ENCODE measurements around the gene NMD3.
"Not testable (repeated sequence)": the region's sequence is repeated elsewhere in the genome, so short reads cannot be mapped to it uniquely, and the experiment has no call there.

NMD3 gene

GRCh38 chr3:161220850-161221753 lies at the start of gene NMD3:
NMD3 (plus strand) TSS chr3:161221311; CDS start chr3:161222014, 703 bp downstream.
- peak; percentile 52 to 95 (median 86) for DNase-seq

DNA sequence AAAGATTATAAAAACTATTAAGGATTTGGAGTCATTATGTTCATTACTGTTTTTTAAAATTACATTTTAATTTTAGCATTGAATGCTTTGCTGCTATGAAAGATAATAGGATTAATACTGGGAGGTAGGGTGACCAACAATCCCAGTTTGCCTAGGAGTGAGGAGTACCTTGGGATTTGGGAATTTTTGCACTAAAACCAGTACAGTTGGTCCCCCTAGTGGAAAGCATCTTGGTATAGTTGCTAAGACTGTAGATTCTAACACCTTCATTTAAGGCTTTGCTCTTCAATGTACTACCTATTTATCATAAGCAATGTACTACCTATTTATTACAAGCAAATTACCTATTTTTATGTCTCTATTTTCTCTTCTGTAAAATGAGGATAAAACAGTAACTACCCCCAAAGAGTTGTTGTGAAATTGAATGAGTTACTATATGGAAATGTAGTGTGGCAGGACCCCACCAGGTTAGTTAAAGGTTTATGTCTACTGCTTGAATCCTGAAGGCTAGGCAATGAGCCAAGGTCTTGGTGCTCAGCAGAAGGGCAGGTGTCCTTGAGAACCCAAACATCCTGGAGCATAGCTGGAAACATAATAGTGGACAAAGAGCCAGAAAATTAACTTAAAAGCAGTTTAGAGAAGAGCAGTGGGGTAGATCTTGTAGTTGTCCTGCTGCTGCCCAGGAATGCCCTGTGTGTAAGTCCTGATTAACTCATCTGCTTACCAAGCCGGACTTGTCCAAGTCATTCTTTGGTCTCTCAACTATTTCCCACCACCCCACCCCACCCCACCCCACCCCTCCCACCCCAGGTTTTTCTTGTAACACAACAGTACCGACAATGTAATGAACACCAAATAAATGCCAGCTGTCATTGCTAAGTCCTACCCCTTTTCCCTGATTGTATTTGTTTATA lies 49.2 kb upstream of the NMD3 start:
- no peak for DNase-seq

- no peak for DNase-seq
Observed at GRCh38 chr3:161175506-161175905, 45.6 kb upstream of the NMD3 start.

DNA sequence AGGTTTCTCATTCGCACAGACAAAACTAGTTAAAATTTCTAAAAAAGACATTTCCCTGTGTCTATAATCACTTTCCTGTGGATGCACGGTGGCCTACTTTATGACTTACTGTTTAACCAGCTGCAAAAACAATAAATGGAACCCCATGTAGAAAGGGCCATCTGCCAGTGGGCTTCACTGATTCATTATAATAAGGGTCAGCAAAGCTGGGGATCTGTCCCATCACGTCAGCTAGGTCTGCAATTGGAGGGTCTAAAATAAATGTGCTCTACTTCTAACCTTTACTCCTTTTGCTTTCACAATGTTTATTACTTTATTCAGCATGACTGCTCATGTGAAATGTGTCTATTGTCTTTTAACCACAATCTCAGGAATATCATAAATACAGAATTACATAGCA lies 43.1 kb upstream of the NMD3 start:
- no peak for DNase-seq

GRCh38 chr3:161181371-161181770 lies 39.7 kb upstream of the NMD3 start:
- not testable (repeated sequence) for DNase-seq

DNA sequence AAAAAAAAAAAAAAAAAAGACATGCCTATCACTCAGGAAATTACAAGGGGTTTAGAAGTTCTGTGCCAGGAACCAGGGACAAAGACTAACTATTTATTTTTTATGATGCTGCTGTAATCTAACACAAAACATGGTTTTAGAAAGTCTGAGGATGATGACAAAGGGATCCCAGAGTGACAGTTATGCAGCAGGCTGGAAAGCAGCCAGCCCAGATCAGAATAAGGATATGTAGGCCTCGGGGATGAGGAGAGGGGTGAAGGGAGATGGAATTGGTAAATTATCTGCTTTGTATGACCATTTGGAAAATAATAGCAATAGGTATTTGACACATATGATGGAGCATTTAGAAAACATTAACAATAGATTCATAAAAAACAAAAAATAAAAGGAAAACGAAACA lies 34.1 kb upstream of the NMD3 start:
- DNase-seq: peak in 1 of 58 donors; percentile 20

DNA sequence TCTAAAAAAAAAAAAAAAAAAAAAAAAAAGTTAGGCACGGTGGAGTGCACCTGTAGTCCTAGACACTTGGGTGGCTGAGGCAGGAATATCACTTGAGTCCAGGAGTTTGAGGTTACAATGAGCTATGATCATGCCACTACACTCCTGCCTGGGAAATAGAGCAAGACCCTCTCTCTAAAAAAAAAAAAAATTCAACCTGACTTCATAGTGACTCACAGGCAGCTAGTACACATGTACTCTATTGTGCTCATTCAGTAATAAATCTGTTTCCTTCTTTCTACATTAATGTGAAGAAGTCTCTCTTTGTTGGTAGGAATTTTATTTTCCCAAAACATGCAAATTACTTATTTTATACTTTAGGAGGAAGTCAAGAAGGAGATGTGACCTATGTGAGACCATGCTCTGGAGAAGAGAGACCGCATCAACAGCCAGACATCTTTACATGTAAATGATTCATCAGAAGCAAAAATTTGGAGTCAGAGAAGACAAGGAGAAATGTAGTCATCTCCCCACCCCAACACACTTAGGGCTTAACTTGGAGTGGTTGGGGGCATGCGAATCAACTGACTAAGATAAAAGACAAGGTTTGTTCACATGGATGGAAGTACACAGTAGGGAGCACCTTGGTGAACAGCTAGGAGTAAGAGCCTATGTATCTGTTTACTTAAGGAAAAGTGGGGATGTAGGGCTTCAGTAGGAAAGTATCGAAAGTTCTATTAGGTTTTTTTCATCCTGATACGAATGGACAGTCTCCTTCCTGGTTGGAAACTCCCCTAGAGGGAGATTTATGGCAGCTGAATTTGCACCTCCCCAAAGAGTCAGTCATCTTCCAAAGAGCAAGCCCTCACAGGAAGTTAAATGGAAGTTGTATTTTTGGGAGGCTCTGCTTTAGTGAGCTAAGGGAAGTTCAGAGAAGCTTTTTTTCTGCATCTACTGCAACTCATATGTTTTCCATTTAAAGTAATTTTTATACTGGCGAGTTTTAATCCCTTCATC lies 23.0 kb upstream of the NMD3 start:
- no peak for DNase-seq

DNA sequence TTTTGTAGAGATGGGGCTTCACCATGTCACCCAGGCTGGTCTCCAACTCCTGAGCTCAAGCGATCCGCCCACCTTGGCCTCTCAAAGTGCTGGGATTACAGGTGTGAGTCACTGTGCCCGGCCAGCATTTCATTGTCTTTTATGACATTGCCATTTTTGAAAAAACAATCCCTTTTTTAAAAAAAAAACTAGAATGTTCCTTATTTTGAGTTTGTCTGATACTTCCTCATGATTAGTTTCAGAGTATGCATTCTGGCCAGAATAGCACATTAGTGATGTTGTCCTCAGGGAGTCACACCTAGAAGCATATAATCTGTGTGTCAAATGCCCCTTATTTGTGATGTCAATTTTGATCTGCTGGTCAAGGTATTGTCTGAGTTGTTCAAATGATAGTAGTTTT lies 21.2 kb upstream of the NMD3 start:
- DNase-seq: no peak

DNA sequence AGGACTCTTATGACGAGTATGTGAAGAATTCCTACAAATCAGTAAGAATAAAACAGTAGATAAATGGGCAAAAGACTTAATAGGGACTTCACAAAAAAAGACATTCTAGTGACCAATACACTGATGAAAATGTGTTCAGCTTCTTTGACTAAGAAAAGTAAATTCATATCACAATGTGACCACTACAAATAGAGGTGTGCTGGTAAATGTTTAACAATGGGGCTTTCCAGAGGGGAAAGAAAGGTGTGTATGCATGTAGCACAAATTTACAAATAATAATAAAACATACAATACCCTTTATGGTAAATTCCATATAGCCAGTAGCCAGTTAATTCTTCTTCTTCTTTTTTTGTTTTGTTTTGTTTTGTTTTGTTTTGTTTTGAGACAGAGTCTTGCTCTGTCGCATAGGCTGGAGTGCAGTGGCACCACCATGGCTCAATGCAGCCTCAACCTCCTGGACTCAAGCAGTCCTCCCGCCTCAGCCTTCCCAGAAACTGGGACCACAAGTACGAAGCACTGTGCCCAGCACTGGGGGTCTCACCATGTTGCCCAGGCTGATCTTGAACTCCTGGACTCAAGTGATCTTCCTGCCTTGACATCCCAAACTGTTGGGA lies 17.5 kb upstream of the NMD3 start:
- DNase-seq: no peak

GRCh38 chr3:161208931-161209330 lies 12.2 kb upstream of the NMD3 start:
- no peak for DNase-seq

GRCh38 chr3:161212171-161212771 lies 8.8 kb upstream of the NMD3 start:
- DNase-seq: peak in 2 of 58 donors; percentile 4 to 21

- DNase-seq: peak in 1 of 58 donors; percentile 18
Observed at GRCh38 chr3:161212906-161213305, 8.2 kb upstream of the NMD3 start.

DNA sequence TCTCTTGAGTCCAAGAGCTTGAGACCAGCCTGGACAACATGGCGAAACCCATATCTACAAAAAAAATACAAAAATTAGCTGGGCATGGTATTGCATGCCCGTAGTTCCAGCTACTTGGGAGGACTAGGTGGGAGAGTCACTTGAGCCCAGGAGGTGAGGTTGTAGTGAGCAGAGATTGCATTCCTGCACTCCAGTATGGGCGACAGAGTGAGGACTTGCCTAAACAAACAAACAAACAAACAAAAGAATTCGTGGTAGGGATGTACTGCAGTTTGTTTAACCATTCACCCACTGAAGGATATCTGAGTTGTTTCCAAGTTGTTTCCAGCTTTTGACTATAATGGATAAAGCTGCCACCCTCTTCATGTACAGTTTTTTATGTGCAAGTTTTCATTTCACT lies 7.5 kb upstream of the NMD3 start:
- DNase-seq: no peak

- DNase-seq: no peak
Observed at GRCh38 chr3:161215185-161215584, 5.9 kb upstream of the NMD3 start.

DNA sequence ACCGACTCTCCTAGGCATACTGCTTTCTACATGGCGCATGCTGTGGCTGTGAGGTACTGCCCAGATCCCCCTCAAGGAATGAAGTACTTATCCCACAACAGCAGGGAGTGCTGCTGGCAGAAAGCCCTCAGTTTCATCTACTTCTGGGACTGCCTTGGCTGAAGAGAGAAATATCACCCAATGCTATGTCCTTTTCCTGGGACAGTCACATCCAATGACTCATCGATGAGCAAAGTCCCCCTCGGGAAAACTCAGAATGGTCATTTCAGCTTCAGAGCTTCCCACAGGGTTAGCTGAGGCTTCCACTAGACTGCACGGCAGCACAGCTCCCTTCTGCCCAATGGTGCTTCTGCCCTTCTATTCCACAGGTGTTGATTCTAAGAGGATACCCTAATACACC lies 3.6 kb upstream of the NMD3 start:
- DNase-seq: no peak

DNA sequence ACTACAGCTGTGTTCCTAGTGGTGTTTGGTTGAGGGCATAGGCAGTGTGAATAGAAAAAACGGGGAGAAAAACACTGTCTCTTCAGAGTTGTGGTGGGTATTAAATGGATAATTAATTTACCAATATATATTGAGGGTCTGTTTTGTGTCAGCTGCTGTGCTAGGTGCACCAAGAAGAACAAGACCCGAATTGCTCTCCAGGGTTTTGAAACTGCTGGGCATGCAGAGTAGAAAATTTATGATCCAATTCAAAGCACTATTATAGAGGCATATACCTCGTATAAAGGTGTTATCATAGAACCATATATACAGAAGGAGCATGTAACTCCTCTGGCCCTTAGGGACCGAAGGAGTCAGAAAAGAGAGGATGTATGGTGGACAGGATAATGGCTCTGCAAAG lies 1.6 kb upstream of the NMD3 start:
- DNase-seq: no peak

DNA sequence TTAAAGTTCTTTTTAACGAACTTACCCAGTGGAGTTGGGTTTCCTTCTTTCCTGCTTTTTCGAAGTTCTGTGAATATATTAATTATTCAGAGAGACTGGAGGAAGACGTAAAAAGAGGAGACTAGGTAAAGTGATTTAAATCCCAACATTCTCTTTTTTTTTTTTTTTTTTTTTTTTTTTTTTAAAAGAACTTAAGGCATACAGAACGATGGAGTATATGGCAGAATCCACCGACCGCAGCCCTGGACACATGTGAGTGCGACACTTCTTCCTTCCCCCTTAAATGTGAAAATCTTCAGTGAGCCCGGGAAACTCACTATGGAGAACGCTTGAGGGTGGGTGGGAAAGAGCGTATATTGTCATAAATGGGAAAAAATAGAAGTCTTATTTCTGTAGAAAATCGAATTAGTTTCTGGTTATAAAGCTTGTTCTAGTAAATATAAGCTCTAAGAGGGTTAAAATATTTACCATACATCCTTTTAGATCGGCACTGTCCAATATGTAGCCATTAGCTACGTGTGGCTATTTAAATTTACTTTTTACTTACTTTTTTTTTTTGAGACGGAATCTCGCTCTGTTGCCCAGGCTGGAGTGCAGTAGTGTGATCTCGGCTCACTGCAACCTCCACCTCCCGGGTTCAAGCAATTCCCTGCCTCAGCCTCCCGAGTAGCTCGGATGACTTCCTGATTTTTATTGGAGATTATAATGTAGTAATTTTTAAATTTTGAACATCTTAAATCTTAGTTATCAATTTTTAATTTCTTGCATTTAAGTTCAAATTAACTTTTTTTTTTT lies 892 bp downstream of the NMD3 start:
- DNase-seq: peak in 2 of 58 donors; percentile 9 to 13

GRCh38 chr3:161222662-161223061 lies 1.6 kb downstream of the NMD3 start:
- no peak for DNase-seq

DNA sequence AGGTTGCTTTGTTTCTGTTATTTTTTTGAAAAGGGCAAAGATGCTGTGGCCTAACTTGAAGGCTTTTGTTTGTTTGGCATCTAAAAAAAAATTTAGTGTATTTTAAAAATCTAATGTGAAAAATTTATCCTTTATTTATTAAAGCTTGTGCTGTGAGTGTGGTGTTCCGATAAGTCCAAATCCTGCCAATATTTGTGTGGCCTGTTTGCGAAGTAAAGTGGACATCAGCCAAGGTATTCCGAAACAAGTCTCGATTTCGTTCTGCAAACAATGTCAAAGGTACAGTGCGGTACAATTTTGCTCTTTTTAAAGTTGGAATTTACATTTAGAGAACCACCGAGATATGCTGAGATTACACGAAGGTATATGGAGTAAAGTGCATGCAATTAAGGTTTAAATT lies 3.7 kb downstream of the NMD3 start:
- no peak for DNase-seq

All from anterior cingulate cortex (tissue), 58 donors.